ENCODE results near the gene NEURL1.
"Not testable (repeated sequence)": the region's sequence is repeated elsewhere in the genome, so short reads cannot be mapped to it uniquely, and the experiment has no call there.

Gene NEURL1

DNA sequence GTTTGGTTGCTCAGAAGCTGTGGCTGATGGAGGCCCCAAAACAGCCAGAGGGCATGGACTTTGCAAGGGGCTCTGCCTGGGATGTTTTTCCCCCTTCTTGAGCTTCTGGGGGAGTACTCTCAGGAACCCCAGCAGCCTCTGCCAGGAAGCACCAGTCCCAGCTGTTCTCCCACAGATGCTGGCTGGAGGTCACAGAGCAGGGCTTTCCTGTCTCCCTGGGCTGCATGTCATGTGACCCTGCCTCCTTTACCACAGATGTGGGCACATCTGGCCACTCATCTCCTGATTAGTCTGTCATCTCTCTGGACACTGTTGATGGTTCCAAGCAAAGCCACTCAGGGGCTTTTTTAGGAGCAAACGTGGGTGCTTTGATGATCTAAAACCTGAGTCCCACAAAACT, 136.7 kb downstream of the NEURL1 start:
- no peak for DNase-seq

DNA sequence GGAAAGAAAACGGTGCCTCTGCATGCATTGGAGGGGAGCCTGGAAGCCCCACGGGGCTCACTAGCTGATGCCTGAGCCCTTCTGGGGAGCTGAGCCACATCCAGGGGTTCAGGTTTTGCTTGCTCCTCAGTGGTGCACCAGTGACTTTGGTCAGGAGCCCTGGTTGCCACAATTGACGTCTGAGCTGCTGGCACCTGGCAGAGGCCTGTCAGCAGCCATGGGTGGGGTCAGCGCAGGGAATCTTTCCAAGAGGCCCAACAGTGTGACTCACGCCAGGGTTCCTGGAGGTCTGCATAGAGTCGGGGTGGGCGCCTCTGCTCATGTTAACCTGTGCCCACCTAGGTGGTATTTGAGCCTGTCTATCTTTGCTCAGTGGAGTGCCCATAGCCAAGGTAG, 138.7 kb downstream of the NEURL1 start:
- DNase-seq, result no peak

DNA sequence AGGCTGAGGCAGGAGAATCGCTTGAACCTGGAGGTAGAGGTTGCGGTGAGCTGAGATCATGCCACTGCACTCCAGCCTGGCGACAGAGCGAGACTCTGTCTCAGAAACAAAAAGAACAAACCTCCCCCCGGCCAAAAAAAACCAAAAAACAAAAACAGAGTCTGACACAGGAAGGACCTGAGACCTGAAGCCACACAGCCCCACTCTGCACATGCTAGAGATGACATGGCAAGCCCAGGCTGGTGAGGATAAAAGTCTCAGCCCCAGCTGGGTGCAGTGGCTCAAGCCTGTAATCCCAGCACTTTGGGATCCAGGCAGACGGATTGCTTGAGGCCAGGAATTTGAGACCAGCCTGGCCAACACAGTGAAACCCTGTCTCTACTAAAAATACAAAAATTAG, 139.4 kb downstream of the NEURL1 start:
- not testable (repeated sequence) for DNase-seq

DNA sequence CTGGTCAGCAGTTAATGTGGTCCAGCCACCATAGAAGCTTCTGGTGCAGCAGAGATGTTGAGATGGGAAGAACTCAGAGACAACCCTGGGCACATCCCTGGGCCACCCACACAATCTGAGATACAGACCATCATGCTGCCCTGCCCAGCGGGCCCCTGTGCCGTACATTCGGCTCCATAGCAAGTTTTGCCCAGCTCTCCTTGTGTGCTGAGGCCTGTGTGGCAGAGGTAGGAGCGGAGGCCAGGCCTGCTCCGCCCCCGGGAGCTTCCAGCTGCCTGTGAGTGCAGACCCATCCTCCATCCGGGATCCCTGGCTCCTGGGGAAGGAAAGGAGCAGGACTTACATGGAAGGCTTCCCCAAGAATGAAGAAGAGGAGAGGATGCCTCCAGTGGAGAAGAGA, 140.3 kb downstream of the NEURL1 start:
- DNase-seq, result no peak

DNA sequence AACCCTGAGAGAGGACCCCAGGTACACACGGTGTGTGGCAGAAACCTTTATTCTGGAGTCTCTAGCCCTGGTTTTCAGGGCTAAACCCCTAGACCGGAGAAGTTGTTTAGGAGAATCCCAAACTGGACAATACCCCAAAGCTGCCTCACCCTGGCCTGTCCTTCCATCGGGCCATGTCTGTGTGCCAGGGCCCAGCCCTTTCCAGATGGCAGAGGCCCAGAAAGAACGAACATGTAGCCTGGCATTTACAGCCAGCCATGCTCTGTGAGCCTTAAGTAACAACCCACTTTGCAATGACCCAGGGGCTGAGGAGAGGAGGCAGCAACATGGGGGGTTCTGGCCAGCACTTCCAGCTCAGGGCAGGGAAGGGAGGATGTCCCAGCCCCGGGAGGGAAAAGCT, 142.1 kb downstream of the NEURL1 start:
- DNase-seq, result no peak

DNA sequence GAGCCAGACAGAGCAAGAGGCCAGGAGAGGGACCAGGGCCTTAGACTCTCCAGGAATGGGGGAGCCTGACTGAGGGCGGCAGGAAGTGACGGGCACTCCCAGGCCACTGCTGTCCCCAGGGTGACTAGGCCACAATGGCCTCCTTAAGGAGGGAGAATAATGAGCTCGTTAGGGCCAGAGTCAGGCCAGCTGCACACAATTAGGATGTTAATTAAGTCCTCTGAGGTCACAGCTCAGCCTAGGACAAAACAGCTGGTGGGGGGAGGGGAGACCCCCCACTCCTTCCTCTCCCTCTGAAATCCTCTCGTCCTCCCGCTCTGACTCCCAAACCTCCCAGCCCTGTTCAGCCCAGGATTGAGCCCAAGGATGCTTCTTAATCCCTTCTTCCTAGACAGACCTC, 143.0 kb downstream of the NEURL1 start:
- no peak for DNase-seq

DNA sequence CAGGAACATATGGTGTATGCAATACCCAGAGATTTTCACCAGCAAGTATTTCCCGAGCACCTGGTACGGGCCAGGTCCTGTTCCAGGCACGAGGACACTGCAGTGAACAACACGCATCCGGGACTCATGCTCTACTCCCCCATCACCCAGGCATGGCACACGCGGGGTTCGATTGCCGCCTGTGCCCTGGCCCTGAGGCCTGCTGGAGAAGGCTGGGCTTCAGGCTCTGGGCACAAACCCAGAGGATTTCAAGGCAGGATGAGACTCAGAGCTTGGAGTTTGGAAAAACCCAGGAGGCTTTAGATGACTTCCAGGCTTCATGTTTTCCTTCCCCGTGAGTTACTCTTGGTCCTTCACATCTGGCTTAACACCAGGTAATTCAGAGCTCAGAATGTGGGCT, 143.5 kb downstream of the NEURL1 start:
- no peak for DNase-seq

DNA sequence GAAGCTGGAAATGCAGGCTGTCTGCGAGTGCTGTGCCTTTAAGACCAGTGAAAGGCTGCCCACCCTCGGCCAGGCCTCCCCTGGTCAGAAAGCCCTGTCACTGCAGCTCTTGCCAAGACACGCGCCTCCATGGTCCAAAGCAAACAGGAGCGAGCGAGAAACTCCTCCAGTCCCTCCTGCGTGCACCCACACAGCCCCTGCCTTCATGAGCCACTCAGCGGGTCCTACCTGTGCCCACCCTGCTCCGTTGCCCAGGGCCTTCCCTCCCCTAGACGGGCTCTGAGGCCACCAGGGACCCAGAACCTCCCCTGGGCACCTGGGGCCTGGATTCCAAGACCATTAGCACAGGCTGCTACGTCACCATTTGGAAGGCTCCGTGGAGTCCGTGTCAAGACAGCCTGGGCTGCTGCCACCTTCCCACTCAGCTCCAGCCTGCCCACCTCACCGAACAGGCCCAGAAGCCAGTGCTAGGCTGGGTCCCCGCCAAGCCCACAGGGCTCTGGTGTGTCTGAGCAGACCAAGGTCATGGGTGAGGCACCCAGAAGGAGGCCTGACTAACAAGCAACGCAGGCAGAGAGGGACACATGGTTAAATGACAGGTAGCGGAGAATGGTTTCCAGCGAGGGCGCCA, 144.5 kb downstream of the NEURL1 start:
- no peak for DNase-seq

DNA sequence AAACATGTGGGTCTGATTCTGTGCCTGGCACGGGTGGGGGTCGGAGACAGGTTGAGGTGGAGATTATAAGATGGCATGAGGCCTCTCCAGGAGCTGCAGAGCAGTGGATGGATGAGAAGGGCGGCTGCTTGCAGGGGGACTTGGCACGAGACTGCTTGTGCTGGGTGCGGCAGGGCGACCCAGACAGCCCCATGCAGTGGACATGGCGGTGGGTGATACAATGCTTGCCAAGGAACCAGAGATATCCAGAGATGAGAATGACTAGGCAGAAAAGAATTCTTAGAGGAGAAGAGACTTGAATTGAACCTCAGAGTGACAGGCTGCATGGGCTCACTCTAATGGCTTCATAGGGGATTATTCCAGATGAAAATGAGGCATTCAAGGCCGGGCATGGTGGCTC, 145.4 kb downstream of the NEURL1 start:
- no peak for DNase-seq

DNA sequence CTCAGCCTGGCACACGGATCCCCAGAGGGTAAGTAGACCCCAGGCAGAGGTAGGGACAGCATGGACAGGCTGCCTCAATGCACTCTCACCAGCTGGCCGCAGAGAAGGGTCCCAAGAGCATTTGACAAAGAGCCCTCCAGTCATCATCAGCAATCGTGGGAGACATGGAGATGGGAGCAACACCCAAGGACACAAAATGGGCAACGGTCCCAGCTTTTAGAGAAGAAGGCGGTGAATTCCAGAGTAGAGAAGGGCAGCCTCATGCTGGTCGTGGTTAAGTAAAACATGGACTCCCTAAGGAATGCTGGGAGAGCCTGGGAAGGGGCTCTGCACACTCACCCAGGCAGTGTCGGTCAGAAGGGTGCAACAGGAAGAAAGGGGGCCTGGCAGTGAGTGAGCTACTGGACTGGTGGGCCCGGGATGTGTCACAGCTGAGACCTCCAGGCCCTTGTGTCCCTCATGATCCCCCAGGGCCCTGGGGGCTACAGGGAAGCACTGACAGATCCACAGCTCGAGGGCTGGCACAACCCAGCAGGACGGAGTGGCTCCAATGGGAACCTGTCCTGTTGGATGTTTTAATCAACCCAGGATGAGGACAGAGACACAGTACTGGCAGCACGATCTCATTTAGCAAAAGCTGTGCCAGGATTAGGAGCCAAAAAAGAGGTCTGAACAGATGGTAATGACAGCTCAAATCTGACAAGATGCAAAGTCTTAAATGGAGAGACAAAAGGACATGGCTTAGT, 147.1 kb downstream of the NEURL1 start:
- DNase-seq, result no peak

DNA sequence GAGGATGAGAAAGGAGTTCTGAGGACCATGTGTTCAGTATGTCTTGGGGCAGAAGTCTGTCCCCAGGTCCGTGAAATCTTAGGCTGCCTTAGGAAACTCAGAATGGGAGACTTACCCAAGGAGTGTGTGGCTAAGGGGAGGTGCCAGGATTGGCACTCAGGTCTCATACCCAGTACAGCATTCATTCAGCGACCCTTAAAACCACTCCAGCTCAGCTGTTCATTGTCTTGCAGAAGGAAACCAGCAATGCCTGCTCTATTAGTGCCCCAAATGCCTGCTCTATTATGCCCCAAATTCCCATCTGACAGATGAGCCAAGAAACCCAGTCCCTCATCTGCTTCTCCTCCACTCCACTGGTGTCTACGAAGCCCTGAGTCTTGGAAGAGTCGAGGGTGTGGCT, 147.8 kb downstream of the NEURL1 start:
- no peak for DNase-seq

All from NCI-H2081 (cell line).